Measurements from ENCODE around the gene PLS1.
A peak's percentile ranks its signal among the peaks of the same experiment; 100 is the strongest.

The PLS1 gene

DNA sequence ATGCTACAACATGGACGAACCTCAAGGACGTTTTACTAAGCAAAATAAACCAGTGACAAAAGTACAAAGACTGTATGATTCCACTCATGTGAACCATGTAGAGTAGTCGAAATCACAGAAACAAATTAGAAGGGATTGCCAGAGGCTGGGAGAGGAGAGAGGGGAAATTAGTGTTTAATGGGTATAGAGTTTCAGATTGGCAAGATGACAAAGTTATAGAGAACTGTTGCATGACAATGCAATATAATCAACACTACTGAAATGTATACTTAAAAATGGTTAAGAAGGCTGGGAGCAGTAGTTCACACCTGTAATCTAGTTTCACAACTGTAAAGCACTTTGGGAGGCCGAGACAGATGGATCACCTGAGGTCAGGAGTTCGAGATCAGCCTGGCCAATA is 36.9 kb downstream of the PLS1 start:
- Histone ChIP-seq H3K4me3 (ENCODE audit: low read depth in 1 of 2, low read length in 2 of 2) (no peak overlapping the region), H3K36me3 (ENCODE audit: control insufficient read depth in 1 of 2, insufficient read depth in 2 of 2, low read length in 2 of 2) (no peaks in the 10 kb centered on the region), H3K9me3 (ENCODE audit: control insufficient read depth in 1 of 2, low read length in 2 of 2) (no peaks in the 10 kb centered on the region), H3K4me1 (ENCODE audit: control insufficient read depth in 1 of 2, insufficient read depth in 2 of 2, low read length in 2 of 2) (no peaks in the 10 kb centered on the region), H3K27ac (ENCODE audit: low read depth, low read length) (no peak overlapping the region), H3K27me3 (ENCODE audit: control insufficient read depth in 1 of 2, insufficient read depth in 2 of 2, low read length in 2 of 2) (no peaks in the 10 kb centered on the region), H3K9ac (ENCODE audit: low read depth in 1 of 2, low read length in 2 of 2) (no peak overlapping the region)

DNA sequence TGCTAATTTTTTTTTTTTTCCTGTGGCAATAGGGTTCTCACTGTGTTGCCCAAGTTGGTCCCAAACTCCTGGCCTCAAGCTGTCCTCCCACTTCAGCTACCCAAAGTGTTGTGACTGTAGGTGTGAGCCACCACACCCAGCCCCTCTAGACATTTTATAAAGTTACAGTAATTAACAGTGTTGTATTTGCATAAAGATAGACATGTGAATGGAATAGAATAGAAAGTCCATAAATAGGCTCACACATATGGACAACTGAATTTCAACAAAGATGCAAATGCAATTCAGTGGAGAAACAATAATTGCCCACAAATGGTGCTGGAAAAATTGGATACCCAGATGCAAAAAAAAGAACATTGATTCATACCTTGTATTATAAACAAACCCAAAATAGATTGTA is 39.9 kb downstream of the PLS1 start:
- Histone ChIP-seq H3K9ac (ENCODE audit: low read depth in 1 of 2, low read length in 2 of 2) (no peak overlapping the region), H3K9me3 (ENCODE audit: control insufficient read depth in 1 of 2, low read length in 2 of 2) (no peaks in the 10 kb centered on the region), H3K27ac (ENCODE audit: low read depth, low read length) (no peak overlapping the region), H3K4me1 (ENCODE audit: control insufficient read depth in 1 of 2, insufficient read depth in 2 of 2, low read length in 2 of 2) (no peaks in the 10 kb centered on the region), H3K4me3 (ENCODE audit: low read depth in 1 of 2, low read length in 2 of 2) (no peak overlapping the region), H3K27me3 (ENCODE audit: control insufficient read depth in 1 of 2, insufficient read depth in 2 of 2, low read length in 2 of 2) (no peaks in the 10 kb centered on the region), H3K36me3 (ENCODE audit: control insufficient read depth in 1 of 2, insufficient read depth in 2 of 2, low read length in 2 of 2) (no peaks in the 10 kb centered on the region)

GRCh38 chr3:142636664-142637063 is 40.5 kb downstream of the PLS1 start:
- Histone ChIP-seq H3K9me3 (ENCODE audit: control insufficient read depth in 1 of 2, low read length in 2 of 2) (no peaks in the 10 kb centered on the region), H3K4me3 (ENCODE audit: low read depth in 1 of 2, low read length in 2 of 2) (no peak overlapping the region), H3K27me3 (ENCODE audit: control insufficient read depth in 1 of 2, insufficient read depth in 2 of 2, low read length in 2 of 2) (no peaks in the 10 kb centered on the region), H3K27ac (ENCODE audit: low read depth, low read length) (no peak overlapping the region), H3K36me3 (ENCODE audit: control insufficient read depth in 1 of 2, insufficient read depth in 2 of 2, low read length in 2 of 2) (no peaks in the 10 kb centered on the region), H3K4me1 (ENCODE audit: control insufficient read depth in 1 of 2, insufficient read depth in 2 of 2, low read length in 2 of 2) (no peaks in the 10 kb centered on the region), H3K9ac (ENCODE audit: low read depth in 1 of 2, low read length in 2 of 2) (no peak overlapping the region)

- Histone ChIP-seq H3K9me3 (ENCODE audit: control insufficient read depth in 1 of 2, low read length in 2 of 2) (no peaks in the 10 kb centered on the region), H3K36me3 (ENCODE audit: control insufficient read depth in 1 of 2, insufficient read depth in 2 of 2, low read length in 2 of 2) (no peaks in the 10 kb centered on the region), H3K27me3 (ENCODE audit: control insufficient read depth in 1 of 2, insufficient read depth in 2 of 2, low read length in 2 of 2) (no peaks in the 10 kb centered on the region), H3K4me1 (ENCODE audit: control insufficient read depth in 1 of 2, insufficient read depth in 2 of 2, low read length in 2 of 2) (no peaks in the 10 kb centered on the region), H3K27ac (ENCODE audit: low read depth, low read length) (no peak overlapping the region), H3K9ac (ENCODE audit: low read depth in 1 of 2, low read length in 2 of 2) (no peak overlapping the region), H3K4me3 (ENCODE audit: low read depth in 1 of 2, low read length in 2 of 2) (no peak overlapping the region)
These were observed 42.1 kb downstream of the PLS1 start for GRCh38 chr3:142638291-142638690.

GRCh38 chr3:142641504-142641903 is 45.3 kb downstream of the PLS1 start:
- Histone ChIP-seq H3K27me3 (ENCODE audit: control insufficient read depth in 1 of 2, insufficient read depth in 2 of 2, low read length in 2 of 2) (no peaks in the 10 kb centered on the region), H3K9ac (ENCODE audit: low read depth in 1 of 2, low read length in 2 of 2) (no peak overlapping the region), H3K4me3 (ENCODE audit: low read depth in 1 of 2, low read length in 2 of 2) (no peak overlapping the region), H3K4me1 (ENCODE audit: control insufficient read depth in 1 of 2, insufficient read depth in 2 of 2, low read length in 2 of 2) (no peaks in the 10 kb centered on the region), H3K27ac (ENCODE audit: low read depth, low read length) (no peak overlapping the region), H3K36me3 (ENCODE audit: control insufficient read depth in 1 of 2, insufficient read depth in 2 of 2, low read length in 2 of 2) (no peaks in the 10 kb centered on the region), H3K9me3 (ENCODE audit: control insufficient read depth in 1 of 2, low read length in 2 of 2) (no peaks in the 10 kb centered on the region)

- Histone ChIP-seq H3K27ac (ENCODE audit: low read depth, low read length) (no peak overlapping the region), H3K9ac (ENCODE audit: low read depth in 1 of 2, low read length in 2 of 2) (no peak overlapping the region), H3K9me3 (ENCODE audit: control insufficient read depth in 1 of 2, low read length in 2 of 2) (no peaks in the 10 kb centered on the region), H3K4me3 (ENCODE audit: low read depth in 1 of 2, low read length in 2 of 2) (no peak overlapping the region), H3K4me1 (ENCODE audit: control insufficient read depth in 1 of 2, insufficient read depth in 2 of 2, low read length in 2 of 2) (peaks cover 3 to 9% of the 10 kb centered on the region in 2 donors), H3K27me3 (ENCODE audit: control insufficient read depth in 1 of 2, insufficient read depth in 2 of 2, low read length in 2 of 2) (no peaks in the 10 kb centered on the region), H3K36me3 (ENCODE audit: control insufficient read depth in 1 of 2, insufficient read depth in 2 of 2, low read length in 2 of 2) (no peaks in the 10 kb centered on the region)
These were observed 46.8 kb downstream of the PLS1 start for GRCh38 chr3:142642956-142643355.

GRCh38 chr3:142644502-142644901 is 48.3 kb downstream of the PLS1 start:
- no peak overlapping the region for H3K27ac ChIP-seq (ENCODE audit: low read depth, low read length)
- H3K4me3 ChIP-seq (ENCODE audit: low read depth in 1 of 2, low read length in 2 of 2) = no peak overlapping the region
- no peaks in the 10 kb centered on the region for H3K27me3 ChIP-seq (ENCODE audit: control insufficient read depth in 1 of 2, insufficient read depth in 2 of 2, low read length in 2 of 2)
- no peaks in the 10 kb centered on the region for H3K9me3 ChIP-seq (ENCODE audit: control insufficient read depth in 1 of 2, low read length in 2 of 2)
- H3K4me1 ChIP-seq (ENCODE audit: control insufficient read depth in 1 of 2, insufficient read depth in 2 of 2, low read length in 2 of 2) = peaks cover 12% of the 10 kb centered on the region in 2 donors
- no peaks in the 10 kb centered on the region for H3K36me3 ChIP-seq (ENCODE audit: control insufficient read depth in 1 of 2, insufficient read depth in 2 of 2, low read length in 2 of 2)
- H3K9ac ChIP-seq (ENCODE audit: low read depth in 1 of 2, low read length in 2 of 2) = no peak overlapping the region

GRCh38 chr3:142645236-142645793 is 49.1 kb downstream of the PLS1 start:
- Histone ChIP-seq H3K4me1 (ENCODE audit: control insufficient read depth in 1 of 2, insufficient read depth in 2 of 2, low read length in 2 of 2) (peaks cover 12% of the 10 kb centered on the region in 2 donors), H3K4me3 (ENCODE audit: low read depth in 1 of 2, low read length in 2 of 2) (no peak overlapping the region), H3K9me3 (ENCODE audit: control insufficient read depth in 1 of 2, low read length in 2 of 2) (no peaks in the 10 kb centered on the region), H3K27me3 (ENCODE audit: control insufficient read depth in 1 of 2, insufficient read depth in 2 of 2, low read length in 2 of 2) (no peaks in the 10 kb centered on the region), H3K36me3 (ENCODE audit: control insufficient read depth in 1 of 2, insufficient read depth in 2 of 2, low read length in 2 of 2) (no peaks in the 10 kb centered on the region), H3K9ac (ENCODE audit: low read depth in 1 of 2, low read length in 2 of 2) (no peak overlapping the region), H3K27ac (ENCODE audit: low read depth, low read length) (peak overlapping the region; percentile 7)

- H3K27me3 ChIP-seq (ENCODE audit: control insufficient read depth in 1 of 2, insufficient read depth in 2 of 2, low read length in 2 of 2) = no peaks in the 10 kb centered on the region
- peaks cover 12% of the 10 kb centered on the region in 2 donors for H3K4me1 ChIP-seq (ENCODE audit: control insufficient read depth in 1 of 2, insufficient read depth in 2 of 2, low read length in 2 of 2)
- no peak overlapping the region for H3K27ac ChIP-seq (ENCODE audit: low read depth, low read length)
- no peak overlapping the region for H3K4me3 ChIP-seq (ENCODE audit: low read depth in 1 of 2, low read length in 2 of 2)
- no peaks in the 10 kb centered on the region for H3K9me3 ChIP-seq (ENCODE audit: control insufficient read depth in 1 of 2, low read length in 2 of 2)
- no peak overlapping the region for H3K9ac ChIP-seq (ENCODE audit: low read depth in 1 of 2, low read length in 2 of 2)
- no peaks in the 10 kb centered on the region for H3K36me3 ChIP-seq (ENCODE audit: control insufficient read depth in 1 of 2, insufficient read depth in 2 of 2, low read length in 2 of 2)
These were observed 50.0 kb downstream of the PLS1 start for GRCh38 chr3:142646020-142646785.

GRCh38 chr3:142647856-142648255 is 51.7 kb downstream of the PLS1 start:
- H3K4me1 ChIP-seq (ENCODE audit: control insufficient read depth in 1 of 2, insufficient read depth in 2 of 2, low read length in 2 of 2) = peaks cover 12% of the 10 kb centered on the region in 2 donors
- H3K9ac ChIP-seq (ENCODE audit: low read depth in 1 of 2, low read length in 2 of 2) = no peak overlapping the region
- no peaks in the 10 kb centered on the region for H3K27me3 ChIP-seq (ENCODE audit: control insufficient read depth in 1 of 2, insufficient read depth in 2 of 2, low read length in 2 of 2)
- no peak overlapping the region for H3K4me3 ChIP-seq (ENCODE audit: low read depth in 1 of 2, low read length in 2 of 2)
- no peaks in the 10 kb centered on the region for H3K36me3 ChIP-seq (ENCODE audit: control insufficient read depth in 1 of 2, insufficient read depth in 2 of 2, low read length in 2 of 2)
- H3K9me3 ChIP-seq (ENCODE audit: control insufficient read depth in 1 of 2, low read length in 2 of 2) = no peaks in the 10 kb centered on the region
- peak overlapping the region; percentile 47 for H3K27ac ChIP-seq (ENCODE audit: low read depth, low read length)

Data from duodenal mucosa (tissue), 2 donors.